MV-4-11 (cell line): ENCODE measurements around the gene IKZF2.

Source experiments
- DNase-seq: peaks from one replicate; lab custom pipeline; 2025; lab: John Stamatoyannopoulos, UW

Gene IKZF2

DNA sequence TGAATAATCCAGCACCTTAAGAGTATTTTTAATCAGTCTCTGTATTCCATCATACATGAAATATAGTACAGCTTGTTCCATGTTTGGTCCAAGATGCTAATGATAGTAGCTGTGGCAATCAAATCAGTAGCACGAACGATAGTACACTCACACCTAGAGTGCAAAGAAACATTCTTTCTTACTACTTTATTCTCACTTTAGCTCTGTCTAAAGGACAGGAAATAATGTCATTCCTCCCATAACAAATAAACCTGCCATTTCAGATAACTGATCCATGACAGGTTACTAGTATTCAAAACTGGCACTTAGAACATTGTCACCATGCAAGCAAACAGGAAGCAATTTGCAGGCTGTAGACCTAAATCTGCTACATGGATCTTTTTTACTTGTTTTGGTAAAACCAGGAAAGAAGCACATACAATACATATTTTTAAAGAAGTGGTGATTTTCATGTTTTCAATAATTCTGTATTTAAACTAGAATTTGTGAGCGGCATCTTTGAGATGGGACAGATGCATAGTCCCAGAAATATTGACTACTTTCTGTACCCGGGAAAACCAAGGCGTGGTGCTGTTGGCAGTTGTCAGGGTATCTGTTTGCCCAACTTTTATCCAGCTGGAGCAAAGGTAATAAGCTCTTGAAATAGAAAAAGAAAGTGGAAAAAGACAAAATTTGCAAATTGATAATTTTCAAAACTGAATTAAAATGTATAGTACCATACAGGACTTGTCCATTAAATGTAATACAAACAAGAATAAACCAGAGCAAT is 49.5 kb downstream of the IKZF2 start:
- no peak for DNase-seq

DNA sequence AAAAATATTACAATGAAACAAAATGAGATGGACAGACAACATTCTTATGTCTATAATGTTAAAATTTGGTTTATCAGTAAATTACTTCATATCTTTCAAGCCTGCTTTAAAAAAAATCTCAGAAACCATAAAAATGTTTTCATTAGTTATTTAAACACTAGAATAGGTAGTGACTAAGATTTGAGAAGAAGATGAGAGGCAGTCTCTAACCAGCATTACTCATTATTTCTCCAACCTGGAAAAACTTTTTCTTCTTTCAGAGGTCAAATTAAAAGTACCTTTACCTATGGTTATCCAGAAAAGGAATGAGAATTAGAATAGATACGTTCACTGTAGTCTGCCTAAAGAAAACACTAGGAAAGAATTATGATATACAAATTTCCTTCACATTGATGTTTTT is 50.3 kb downstream of the IKZF2 start:
- DNase-seq, result no peak

DNA sequence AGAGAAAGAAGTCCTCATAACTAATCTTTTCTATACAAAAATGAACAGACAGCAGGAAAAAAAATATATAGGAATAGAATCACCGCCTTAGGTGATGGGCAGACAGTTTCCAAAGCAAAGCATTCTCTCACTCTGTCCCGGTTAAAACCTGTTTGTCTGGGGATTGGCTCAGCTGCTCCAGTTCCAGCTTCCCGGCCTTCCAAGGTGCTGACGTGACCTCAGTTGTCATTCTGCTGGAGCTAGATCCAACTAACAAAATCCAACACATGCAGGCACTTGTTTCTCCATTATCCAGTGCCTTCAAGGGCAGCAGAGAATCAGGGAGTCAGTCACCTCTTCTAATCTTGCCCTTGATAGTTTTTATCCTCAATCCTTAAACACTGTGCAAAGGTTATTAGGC is 52.8 kb downstream of the IKZF2 start:
- DNase-seq, result no peak

DNA sequence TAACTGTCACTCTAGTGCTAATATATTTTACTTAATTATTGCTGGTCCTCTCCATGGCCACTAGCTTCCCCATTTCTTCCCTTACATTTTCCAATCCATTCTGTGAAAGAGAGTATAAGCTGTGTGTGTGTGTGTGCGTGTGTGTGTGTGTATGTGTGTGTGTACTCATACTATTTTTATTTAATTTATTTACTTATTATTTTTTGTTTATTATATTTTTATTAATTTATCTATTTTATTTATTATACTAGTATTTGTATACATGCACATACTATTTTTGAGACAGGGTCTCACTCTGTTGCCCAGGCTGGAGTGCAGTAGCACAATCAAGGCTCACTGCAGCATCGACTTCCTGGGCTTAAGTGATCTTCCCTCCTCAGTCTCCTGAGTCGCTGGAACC is 59.6 kb downstream of the IKZF2 start:
- no peak for DNase-seq

DNA sequence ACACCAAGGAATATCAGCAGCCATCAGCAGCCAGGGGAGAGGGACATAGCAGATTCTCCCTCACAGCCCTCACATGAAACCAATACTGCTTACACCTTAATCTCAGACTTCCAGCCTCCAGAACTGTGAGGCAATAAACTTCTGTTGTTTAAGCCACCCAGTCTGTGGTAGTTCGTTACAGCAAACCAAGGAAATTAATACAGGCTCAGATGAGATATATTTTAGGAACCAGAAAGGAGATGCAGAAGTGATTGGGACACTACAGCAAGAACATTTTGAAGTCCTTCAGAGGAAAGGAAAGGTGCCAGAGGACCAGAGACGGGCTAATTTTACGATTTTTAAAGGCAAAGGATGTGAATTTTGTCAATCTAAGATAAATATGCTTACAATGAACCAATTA is 60.6 kb downstream of the IKZF2 start:
- no peak for DNase-seq

DNA sequence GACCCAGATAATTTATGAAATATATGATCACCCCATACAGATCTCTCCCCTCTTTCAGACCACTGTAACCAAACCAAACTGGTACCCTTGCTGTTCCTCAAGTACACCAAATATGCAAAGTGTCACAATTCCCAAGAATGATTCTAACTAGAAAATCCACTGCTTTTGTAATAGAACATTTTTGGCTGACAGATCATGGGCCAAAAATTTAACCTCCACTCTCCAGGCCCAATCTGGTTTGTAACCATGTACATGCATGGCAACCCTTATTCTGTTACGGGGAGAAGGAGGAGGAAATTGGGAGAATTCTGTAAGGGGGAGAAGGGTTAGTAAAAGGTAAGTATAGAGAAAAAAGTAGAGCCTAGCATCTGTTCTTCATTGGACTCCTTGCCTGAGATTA is 62.0 kb downstream of the IKZF2 start:
- no peak for DNase-seq

DNA sequence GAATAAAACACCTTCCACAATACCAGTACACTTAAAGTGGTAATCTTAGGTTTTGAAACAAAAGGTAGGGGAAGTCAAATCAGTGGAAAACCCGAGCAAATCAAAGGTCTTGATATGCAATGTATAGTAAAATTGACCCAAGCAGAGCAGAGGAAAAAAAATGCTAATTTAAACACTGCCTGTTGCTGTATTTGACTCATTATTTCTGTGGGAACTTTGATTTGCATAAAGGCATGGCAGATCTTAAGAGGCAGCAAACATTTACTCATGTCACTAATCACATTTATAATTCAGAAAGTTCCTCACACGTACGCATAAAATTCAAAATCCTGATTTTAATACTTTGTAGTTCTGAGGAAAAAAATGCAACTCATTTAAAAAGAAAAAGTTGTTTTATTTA is 64.4 kb downstream of the IKZF2 start:
- DNase-seq, result no peak

DNA sequence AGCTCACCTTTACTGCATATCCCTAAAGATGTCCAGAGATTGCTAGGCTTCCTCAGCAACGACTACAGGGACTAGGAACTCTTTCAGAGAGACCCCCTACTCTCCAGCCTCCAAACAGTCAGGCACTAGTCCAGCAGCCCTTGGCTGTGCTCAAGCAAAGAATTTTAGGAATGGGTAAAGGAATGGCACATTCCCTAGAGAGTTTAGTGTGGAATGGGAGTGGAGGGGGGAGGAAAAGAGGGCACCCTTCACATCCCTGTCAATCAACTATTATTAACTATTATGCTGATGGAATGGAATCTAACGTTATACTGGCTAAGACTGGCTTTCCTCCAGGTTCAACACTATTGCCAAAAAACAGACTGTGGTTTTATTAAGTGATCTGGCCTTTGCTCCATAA is 64.8 kb downstream of the IKZF2 start:
- DNase-seq, result no peak

DNA sequence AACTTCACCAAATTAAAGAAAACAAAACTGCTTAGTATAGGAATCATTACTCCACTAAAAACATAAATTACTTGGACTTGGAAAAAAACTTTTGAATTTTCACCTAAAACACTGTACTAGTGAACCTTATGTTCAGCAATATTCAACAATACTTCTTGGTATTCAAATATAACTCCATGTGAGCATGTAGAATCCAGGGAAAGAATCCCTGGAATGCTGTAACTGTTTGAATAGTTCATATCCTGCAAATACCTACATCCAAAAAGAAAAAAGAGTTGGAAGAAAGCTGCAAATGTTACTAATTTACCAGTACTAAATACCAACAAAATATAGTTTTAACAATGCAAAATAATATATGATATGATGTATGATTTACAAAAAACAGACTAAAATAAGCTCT is 65.4 kb downstream of the IKZF2 start:
- no peak for DNase-seq

DNA sequence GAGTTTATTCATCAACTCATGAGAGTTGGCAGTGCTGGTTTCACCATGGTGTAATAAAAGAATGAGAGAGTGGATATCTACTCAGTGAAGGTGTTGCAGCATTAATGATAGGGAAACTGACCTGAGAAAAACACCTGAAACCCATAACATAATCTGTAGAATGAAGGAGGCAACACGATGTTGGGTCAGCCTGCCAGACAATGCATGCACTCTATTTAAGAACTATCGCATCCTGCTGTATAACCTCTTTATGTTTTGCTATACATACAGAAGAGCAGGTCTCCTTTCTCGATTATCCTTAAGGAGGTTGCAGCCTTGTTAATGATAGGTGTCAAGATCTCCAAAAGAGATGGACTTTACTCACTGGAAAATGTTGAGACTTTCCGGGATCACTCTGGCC is 65.9 kb downstream of the IKZF2 start:
- DNase-seq, result no peak

DNA sequence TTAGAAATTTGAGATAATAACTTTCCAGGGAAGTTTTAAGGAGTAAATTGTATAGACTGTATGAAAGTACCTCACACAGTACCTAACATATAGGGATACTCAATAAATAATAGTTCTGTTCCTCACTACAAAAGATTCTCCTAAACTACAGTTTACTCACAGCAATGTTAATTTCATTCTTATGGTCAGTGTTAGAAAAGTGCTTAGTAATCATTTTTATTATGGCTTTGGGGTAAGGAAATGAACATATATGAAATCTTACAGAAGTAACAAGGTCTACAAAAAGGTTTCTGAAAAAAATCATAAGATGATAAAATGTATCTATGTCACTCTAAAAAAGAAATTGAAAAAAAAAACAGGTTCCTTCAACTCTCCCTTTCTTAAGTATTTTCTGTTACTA is 67.2 kb downstream of the IKZF2 start:
- DNase-seq, result no peak

DNA sequence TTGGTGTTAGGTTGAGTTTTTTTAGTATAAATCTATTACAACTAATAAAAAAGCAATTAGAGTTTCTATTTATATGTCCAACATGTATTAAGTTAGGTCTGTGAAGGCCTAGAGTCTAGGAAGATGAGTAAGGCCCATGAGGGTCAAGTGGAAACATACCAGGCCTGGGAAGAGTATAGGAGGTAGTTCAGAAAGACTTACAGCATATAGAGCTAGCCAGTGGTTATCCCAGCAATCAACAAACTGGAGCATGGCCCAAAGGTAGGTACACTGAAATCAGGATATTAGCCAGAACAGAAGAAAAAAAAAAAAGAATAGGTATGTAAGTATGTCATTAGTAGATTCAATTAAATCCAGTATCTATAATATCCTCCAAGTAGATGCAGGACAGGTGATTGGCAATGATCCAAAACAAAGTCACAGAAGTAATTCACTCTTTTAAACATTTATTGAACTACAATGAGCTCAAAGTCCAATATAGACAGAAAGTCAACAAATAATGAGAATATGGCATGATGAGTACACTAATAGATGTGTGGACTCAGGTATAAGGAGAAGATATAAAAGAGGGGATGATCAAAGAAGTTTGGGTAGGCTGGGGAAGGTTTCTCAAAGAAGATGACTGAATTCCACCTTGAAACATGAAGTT is 70.3 kb downstream of the IKZF2 start:
- no peak for DNase-seq

DNA sequence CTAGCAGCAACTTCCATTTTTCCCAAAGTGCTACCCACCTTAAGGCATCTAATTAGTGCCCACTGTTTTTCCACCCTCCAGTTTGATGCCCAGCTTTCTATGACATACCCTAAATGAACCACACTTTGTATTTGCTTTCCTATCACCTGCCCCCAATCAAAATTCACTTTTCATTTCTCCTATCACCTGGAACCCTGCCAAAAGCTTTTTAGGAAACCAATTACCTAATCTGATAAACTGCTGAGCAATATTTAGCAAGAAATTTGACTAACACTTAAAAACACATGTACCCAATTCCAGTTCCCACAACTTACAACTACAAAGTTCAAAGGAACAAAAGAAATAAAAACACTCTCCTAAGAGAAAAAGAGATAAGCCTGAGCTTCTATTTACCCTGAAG is 71.7 kb downstream of the IKZF2 start:
- DNase-seq, result no peak

DNA sequence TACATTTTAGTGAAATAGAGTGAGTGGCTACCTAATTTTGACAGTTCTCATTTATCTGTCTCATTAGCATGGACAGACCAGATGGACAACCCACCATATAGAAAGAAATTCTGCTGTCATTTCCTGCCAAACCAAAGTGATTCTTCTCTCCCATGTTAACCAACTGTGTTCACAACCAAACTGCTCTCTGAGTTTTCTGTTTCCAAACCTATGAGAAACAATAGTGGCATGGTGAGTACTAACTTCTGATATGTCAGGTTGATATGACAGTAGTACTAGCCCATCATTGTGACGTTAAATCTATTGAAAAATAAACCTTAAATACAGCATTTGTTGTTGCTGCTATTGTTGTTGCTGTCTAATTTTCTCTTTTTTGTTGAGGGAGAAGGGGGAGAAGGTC is 72.7 kb downstream of the IKZF2 start:
- DNase-seq, result no peak

DNA sequence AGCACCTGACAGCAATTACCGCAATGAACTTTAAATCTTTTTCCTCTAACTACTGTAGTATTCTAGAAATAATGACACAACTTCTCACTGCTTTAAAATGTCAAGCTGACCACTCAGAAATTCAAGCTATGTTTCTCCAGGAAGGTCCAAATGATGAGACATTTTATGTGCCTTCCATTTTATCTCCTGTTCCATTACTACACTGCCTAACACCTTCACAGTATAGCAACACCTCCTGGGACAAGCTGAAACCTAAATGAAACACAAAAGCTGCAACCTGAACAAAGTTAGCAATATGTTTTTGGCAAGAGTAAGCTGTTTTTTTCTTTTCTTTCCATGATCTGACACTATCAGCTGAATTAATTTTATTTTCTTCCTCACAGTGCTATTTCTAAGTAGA is 81.9 kb downstream of the IKZF2 start:
- no peak for DNase-seq

DNA sequence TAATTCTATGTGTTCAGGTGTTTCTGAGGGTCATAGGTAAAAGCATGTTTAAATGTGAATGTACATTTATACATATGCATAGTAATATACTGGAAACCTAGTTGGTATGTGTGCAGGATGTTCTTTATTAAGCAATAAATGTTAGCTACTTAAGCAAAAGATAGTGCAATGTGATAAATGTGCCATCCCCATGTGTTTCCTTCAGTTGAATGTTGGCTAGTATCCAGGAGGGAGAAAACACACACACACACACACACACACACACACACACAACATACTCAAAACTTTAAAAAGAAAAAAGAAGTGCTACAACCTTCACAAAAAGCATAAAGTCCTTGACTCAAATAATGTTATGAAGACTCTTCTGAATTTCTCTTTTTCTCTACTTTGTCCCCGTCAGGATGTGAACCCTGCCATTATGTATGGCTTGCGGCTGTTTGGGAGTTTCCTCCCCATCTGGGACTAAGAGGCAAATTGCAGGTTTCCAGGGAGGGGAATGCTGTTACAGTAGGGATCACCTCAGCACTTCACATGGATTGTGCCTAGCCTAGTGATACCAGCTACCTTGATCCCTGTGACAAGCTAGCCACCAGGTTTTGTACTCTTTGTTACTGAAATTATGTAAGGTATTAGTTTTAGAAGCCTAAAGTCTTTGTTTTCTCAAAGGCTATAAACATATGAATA is 82.6 kb downstream of the IKZF2 start:
- DNase-seq, result no peak

DNA sequence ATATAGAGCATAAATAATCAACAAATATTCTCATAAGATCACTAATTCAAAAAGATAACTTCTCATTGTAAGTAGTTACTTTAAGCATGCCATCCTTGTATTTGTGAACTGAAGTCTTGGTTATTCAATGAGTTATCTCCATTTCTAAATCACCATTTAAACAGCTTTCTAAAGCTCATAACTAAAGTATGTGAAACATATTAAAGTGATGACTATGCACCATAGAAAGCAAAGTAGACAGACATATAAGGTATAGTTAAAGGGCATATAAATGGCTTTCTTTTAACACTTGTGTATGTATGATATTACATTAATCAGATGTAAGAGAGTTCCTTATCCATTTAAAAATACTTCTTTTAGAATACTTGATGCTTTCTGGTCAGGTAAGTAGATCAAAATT is 83.5 kb downstream of the IKZF2 start:
- no peak for DNase-seq

DNA sequence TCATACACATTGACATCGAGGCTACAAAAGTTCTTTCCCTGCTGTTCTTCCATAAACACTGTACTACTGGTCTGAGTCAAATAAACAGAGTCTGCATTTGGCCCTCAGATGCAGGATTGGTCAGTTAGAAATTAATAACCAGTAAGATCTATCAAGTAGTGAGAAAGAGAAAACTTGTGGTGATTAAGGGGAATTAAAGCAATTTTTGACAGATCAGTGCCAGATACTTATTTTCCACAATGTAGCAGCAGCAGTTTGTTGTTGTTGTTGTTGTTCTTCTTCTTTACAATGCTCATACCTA is 85.0 kb downstream of the IKZF2 start:
- no peak for DNase-seq

DNA sequence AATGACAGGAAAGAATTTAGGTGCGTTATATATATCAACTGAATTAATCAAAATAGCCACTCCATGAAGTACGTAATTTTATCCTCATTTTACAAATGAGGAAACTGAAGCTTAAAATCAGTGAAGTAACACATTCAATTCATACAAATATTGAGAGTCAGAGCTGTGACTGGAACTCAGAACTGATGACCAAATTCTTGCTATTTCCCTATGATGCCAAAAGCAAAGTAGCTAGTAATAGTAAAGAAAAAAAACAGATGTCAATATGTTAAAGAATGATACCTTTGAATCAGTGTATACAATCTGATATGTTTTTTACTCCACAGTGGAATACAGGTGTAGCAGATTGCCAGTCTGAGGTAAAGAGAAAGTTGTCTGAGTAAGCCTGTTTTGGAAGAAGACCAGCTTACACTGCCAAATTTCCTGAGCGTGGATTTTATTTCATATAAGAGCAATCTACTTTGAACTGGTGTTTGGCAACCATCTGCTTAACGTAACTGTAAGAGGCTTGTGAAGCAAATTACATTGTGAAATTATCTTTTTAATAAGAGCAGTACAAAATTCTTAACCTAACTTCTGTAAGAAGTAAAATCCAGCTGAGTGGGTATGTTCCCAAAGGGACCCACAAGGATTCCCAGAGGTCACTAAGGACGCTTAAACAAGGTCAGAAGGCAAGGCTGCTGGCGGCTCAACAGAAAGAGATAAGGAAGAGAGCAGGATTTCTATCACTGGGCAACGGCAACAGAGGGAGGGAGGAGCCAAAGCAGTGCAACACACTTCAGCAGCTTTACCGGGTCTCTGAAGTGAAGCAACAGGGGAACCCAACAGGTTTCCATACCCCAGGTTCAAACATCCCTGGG is 85.6 kb downstream of the IKZF2 start:
- DNase-seq, result no peak

DNA sequence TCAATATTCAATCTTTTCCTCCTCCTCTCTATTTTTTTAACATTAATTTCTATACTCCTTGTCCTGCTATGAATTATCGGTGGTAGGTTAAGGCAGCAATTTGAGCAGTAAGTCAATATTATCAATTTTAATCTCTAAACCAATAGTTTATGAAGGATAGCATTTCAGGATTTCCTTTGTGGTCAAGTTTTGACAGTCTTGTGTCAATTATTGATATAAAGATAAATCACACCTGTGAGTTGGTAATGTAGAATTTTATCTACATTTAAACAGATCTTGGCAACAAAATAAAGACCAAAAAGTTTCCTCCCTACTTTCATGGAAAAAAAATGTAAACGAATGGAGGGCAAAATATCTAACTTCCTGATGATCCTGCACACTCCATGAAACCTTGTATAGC is 87.3 kb downstream of the IKZF2 start:
- DNase-seq, result no peak

DNA sequence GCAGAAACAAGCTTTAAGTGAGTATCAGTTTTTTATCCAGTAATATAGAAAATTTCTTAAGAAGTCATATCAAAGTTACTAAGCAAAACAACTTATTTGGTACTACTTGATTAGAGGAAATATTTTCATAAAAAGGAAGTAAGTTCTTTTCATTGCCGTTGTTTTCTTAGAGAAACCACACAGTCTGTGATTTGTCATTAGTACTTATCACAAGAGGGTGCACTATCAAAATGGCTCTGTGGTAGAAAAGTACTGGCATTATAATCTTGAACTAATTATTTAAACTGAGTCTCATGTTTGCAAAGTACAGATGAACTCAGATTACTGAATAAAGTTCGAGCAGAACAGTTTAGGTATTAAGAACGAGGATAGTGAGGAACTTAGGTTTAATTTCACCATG is 93.4 kb downstream of the IKZF2 start:
- DNase-seq, result no peak

DNA sequence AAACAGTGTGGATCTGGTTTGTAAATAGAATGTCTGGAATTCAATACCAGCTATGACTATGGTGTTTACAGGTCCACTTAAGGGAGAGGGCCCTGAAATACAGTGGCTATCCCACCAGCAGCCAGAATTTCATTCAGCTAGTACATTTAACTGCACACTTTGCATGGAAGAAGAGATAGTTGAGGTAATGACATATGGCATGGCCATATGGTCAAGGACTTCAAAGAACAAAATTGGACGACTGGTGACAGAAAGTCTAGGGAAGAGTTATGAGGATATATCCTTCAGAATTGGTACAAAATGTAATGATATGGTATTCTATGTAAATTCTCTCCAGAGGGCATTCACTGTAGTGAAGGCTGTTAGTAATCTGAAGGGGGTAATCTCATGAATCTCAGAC is 105.0 kb downstream of the IKZF2 start:
- no peak for DNase-seq

DNA sequence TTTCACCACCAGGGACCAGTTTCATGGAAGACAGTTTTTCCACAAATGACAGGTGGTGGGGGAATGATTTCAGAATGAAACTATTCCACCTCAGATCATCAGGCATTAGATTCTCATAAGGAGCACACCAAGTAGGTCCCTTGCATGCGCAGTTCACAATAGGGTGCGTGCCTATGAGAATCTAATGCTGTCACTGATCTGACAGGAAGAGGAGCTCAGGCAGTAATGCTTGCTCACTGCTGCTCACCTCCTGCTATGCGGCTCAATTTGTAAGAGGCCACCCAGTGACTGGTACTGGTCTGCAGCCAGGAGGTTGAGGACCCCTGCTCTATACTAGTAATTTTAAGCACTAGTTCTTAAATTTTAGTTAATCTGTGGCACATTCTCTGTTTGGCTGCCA is 107.8 kb downstream of the IKZF2 start:
- DNase-seq, result no peak
